Tibial nerve (tissue), 3 donors: Measurements from ENCODE around the gene ZNF554.

Source experiments
- POLR2A ChIP-seq, 2 donors: fragments of 450-650 bp; IDR thresholded peaks; one replicate each; pipeline ENCODE4 v1.6.1; 2017; ENCODE audit warnings: antibody characterized with exemption in 2 of 2, mild to moderate bottlenecking in 2 of 2, moderate library complexity in 2 of 2
- TF ChIP-seq, protein P1 (sequence below), 5 experiments: fragments of 200-600 bp in 3 of 5; fragments of 450-650 bp in 2 of 5; sonication (generic) in 3 of 5; IDR thresholded peaks; one replicate each; pipeline ENCODE4 v1.5.1; 2016 to 2019; ENCODE audit warnings: antibody characterized with exemption in 5 of 5, mild to moderate bottlenecking in 3 of 5, moderate library complexity in 2 of 5

DNA sequence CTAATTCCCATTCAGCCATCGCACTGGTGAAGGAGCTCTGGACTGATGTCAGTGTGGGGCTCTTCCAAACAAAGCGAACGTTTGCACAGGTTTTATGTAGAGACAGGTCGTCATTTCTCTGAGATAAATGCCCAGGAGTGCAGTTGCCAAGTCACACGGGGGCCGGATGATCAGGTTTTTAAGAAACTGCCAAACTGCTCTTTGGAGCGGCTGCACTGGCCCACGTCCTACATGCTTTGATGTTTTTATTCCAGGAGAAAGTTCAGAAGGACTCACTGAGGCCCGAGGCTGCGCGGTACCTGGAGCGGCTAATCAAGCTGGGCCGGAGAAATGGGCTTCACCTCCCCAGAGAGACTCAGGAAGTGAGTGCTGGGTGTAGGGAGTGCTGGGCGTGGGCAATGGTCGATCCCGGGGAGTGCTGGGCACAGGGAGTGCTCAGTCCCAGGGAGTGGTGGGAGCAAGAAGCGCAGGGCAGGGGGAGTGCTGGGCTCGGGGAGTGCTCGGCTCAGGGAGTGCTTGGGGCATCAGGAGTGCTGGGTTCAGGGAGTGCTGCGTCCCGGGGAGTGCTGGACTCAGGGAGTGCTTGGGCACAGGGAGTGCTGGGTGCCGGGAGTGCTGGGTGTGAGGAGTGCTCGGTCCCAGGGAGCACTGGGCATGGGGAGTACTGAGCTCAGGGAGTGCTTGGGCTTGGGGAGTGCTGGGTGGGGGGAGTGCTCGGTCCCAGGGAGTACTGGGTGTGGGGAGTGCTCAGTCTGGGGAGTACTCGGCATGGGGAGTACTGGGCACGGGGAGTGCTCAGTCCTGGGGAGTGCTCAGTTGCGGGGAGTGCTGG, 23.6 kb upstream of the ZNF554 start:
- TF ChIP-seq, protein P1, sequence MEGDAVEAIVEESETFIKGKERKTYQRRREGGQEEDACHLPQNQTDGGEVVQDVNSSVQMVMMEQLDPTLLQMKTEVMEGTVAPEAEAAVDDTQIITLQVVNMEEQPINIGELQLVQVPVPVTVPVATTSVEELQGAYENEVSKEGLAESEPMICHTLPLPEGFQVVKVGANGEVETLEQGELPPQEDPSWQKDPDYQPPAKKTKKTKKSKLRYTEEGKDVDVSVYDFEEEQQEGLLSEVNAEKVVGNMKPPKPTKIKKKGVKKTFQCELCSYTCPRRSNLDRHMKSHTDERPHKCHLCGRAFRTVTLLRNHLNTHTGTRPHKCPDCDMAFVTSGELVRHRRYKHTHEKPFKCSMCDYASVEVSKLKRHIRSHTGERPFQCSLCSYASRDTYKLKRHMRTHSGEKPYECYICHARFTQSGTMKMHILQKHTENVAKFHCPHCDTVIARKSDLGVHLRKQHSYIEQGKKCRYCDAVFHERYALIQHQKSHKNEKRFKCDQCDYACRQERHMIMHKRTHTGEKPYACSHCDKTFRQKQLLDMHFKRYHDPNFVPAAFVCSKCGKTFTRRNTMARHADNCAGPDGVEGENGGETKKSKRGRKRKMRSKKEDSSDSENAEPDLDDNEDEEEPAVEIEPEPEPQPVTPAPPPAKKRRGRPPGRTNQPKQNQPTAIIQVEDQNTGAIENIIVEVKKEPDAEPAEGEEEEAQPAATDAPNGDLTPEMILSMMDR (IDR thresholded peaks at IDR 0.05) = no peak
- no peak for TF ChIP-seq POLR2A (IDR thresholded peaks at IDR 0.05)
